ENCODE measurements around the gene BCAS3.

GRCh38 chr17:60909405-60909804 is 231.8 kb downstream of the BCAS3 start:
- TF ChIP-seq POLR2A (IDR thresholded peaks at IDR 0.05): no peak
- TF ChIP-seq CTCF (IDR thresholded peaks at IDR 0.05): no peak

All from heart left ventricle (tissue), 13 donors.